HG02571 (cell line): Measurements from ENCODE around the gene RAB40B.

Experiments
- ATAC-seq: cut with Tn5 transposase; IDR thresholded peaks from one replicate; pipeline ENCODE4 v1.9.1; 2021; ENCODE audit warnings: mild to moderate bottlenecking, moderate library complexity; ENCODE audit not compliant: unreplicated experiment

The RAB40B gene

GRCh38 chr17:82623707-82624106 lies 74.8 kb downstream of the RAB40B start:
- ATAC-seq = no peak

- no peak for ATAC-seq
Measured at GRCh38 chr17:82619641-82620040, 78.9 kb downstream of the RAB40B start.

GRCh38 chr17:82619211-82619610 lies 79.3 kb downstream of the RAB40B start:
- no peak for ATAC-seq

GRCh38 chr17:82616021-82616711 lies 82.3 kb downstream of the RAB40B start:
- no peak for ATAC-seq

GRCh38 chr17:82615084-82616020 lies 83.1 kb downstream of the RAB40B start:
- ATAC-seq = no peak

- no peak for ATAC-seq
Measured at GRCh38 chr17:82614095-82614631, 84.3 kb downstream of the RAB40B start.

GRCh38 chr17:82613283-82614094 lies 85.0 kb downstream of the RAB40B start:
- no peak for ATAC-seq

- no peak for ATAC-seq
Measured at GRCh38 chr17:82611140-82612058, 87.1 kb downstream of the RAB40B start.

- no peak for ATAC-seq
Measured at GRCh38 chr17:82609655-82610054, 88.8 kb downstream of the RAB40B start.

GRCh38 chr17:82608816-82609215 lies 89.7 kb downstream of the RAB40B start:
- ATAC-seq = no peak

- ATAC-seq = no peak
Measured at GRCh38 chr17:82605939-82606600, 92.4 kb downstream of the RAB40B start.
